GM12892 (cell line): ENCODE measurements around the gene CPA5.

Source experiments
- POLR2A ChIP-seq: IDR thresholded peaks from 2 replicates; pipeline ENCODE4 v1.6.1; 2011; ENCODE audit warnings: low read depth, low read length, control low read depth
- TAF1 ChIP-seq: IDR thresholded peaks from 2 replicates; pipeline ENCODE4 v1.6.1; 2011; ENCODE audit warnings: low read depth, mild to moderate bottlenecking, control low read depth, low read length, borderline replicate concordance

GRCh38 chr7:130396109-130396508, 51.5 kb downstream of the CPA5 start:
- TF ChIP-seq TAF1: no peak
- no peak for TF ChIP-seq POLR2A
